HG03103 (cell line): ENCODE data around the gene TCF19.

Source experiments
- ATAC-seq: cut with Tn5 transposase; IDR thresholded peaks from one replicate; pipeline ENCODE4 v1.9.1; 2021; ENCODE audit warnings: low read depth; ENCODE audit not compliant: unreplicated experiment

TCF19 gene

DNA sequence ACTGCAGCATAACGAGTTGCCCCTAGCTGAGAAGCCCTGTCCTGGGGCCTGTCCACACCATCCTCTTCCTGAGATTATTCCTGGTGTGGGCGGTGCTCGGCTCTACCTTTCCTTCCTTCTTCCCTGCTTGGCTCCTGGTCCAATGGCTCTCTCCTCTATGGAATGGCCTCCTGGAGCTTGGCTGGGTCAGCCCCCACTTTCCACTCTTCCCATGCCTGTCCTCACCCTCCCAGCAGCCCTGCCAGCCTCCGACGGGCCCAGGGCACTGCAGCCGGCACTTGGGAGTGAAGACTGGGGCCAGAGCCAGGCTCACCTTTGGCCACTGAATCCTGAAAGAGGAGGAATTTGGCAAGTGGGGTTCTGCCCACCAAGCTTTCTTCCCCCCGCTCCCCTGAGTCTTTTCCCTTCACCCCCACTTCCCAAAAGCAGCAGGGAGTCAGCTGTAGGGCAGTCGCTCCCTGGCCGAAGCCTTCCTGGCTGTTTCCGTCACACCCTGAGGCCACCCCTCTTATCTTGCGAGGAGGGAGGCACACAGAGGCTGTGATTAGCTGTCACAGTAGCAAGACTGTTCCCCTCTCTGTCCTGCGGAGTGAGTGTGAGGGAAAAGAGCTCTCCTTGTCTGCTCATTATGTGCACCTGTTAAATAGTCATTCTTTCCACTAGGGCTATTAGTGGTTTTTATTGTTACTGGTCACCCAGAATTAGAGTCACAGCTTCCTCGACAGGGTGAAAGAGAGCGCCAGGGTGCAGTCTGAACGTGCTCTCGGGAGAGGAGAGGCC, 31.8 kb upstream of the TCF19 start:
- no peak for ATAC-seq

DNA sequence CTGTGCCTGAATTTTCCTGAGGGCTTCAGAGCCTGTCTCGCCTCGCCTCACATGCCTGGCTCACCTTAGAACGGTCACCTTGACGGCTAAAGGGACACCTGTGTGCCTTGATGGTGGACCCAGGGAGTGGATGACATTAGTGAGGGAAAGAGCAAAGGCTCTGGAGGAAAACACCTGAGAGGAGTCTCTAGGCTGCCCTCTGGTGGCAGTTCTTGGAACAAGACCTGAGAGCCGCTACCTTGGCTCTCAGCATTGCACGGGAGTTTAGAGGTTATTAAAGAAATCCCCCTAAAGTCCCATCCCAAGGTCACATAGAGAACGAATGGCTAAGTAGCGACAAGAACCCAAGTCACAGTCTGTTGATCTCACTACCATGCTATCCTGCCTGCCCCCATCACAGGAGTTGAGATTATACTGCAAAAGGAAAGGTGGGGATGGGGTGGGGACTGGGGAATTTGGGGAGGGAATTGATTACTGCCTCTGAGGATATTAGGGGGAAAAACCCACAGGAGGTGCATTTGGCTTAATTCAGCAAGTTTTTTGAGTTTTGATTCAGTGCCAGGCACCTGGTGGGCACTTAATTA, 30.2 kb upstream of the TCF19 start:
- ATAC-seq = no peak

DNA sequence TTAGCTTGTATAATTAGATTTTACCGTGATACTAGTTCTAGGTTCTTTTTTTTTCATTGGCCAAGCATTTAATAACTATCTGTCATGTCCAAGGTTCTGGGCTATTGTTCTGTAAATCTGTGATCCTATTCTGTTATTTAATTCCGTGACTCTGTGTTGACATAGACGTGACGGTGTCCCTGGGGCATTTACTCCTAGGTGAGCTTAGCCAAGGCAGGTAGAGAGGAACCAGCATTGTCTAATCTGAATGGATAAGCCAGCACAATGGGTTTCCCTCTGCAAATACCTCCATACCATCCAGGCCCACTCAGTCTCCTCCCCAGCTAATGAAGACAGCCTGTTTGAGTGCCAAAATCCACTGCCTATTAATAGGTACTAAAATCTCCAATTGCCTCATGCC, 29.3 kb upstream of the TCF19 start:
- no peak for ATAC-seq

DNA sequence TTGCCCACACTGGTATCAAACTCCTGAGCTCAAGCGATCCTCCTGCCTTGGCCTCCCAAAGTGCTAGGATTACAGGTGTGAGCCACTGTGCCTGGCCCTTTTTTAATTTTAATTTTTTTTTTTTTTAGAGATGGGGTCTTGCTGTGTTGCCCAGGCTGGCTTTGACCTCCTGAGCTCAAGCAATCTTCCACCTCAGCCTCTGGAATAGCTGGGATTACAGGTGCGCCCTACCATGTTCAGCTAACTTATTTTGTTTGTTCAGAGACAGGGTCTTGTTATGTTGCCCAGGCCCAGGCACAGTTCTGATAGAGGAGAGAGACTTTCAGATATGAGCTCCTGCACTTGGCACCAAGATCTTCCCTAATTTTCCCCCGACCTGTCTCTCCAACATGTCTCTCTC, 27.6 kb upstream of the TCF19 start:
- ATAC-seq = no peak

DNA sequence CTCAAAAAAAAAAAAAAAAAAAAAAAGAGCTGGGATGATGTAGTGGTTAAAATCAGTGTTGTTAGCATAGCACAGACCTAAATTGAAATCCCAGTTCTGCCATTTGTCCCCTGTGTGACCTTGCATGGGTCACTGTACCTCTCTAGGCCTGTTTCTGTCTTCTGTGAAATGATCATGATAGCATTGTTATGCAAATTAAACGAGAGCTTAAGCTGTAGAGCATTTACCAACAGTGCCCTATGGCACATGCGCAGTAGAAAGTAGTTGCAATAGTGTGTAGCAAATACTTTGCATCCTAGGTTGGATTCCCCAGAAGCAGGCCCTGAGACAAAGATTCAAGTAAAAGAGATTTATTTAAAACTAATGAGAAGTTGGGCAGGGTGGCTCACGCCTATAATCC, 26.8 kb upstream of the TCF19 start:
- no peak for ATAC-seq

DNA sequence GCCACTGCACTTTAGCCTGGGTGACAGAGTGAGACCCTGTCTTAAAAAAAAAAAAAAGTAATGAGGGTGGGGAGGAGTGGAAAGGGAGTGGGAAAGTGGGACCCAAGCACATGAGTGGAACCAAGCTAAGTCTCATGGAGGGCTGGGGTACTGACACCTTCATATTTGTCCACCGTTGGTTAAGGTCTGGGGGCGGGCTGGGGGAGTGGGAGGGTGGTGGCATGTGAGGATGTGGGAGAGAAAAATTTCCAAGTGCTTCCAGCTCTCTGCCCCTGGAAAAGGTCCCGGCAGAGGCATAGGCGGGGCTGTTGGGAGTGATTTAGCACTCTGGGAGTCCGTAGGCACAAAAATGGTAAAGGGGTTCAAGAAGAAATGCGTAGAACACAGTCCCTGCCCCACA, 25.6 kb upstream of the TCF19 start:
- no peak for ATAC-seq

DNA sequence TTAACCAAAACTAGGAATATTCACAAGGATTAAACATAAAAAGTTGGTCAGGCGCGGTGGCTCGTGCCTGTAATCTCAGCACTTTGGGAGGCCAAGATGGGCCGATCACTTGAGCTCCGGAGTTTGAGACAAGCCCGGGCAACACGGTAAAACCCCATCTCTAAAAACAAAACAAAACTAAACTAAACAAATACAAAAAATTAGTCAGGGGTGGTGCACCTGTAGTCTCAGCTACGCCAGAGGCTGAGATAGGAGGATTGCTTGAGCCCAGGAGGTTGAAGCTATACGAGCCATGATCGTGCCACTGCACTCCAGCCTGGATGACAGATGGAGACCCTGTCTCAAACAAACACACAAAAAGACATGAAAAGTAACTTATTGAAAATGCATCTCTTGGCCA, 22.7 kb upstream of the TCF19 start:
- ATAC-seq = no peak

DNA sequence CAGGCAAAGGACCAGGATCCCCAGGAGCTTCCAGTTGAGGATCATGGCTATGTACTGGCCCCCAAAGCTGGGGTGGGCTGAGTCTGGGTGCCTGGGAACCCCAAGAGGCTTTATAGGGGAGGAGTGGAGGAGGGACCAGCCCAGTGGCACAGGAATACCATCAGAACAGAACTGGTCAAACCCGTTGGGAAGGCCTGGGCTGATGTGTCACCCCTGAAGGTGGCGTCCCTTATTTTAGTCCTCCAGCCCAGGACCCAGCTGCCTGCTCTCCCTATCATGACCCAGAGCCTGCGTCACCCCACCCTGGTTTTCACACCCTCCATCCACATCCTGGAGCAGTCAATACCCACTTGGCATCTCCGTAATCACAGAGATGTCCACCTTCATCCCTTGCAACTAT, 19.4 kb upstream of the TCF19 start, which contains the start of gene PSORS1C2:
PSORS1C2 (minus strand) TSS at position 85 of the 400 bp plus-strand sequence; CDS start at position 45, 40 bp downstream.
- no peak for ATAC-seq

DNA sequence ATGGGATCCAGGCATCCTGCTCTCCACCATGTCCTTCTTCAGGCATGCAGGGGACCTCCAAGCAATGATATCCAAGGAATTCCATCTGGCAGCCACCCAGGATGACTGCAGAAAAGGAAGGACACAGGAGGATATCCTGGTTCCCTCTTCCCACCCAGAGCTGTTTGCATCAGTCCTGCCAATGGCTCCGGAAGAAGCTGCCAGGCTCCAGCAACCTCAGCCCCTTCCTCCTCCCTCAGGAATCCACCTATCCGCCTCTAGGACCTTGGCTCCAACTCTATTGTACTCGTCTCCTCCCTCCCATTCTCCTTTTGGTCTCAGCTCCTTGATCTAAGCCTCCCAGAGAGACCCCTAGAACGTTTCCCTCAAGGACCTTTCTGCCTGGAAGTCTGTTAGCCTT, 18.8 kb upstream of the TCF19 start:
- no peak for ATAC-seq

DNA sequence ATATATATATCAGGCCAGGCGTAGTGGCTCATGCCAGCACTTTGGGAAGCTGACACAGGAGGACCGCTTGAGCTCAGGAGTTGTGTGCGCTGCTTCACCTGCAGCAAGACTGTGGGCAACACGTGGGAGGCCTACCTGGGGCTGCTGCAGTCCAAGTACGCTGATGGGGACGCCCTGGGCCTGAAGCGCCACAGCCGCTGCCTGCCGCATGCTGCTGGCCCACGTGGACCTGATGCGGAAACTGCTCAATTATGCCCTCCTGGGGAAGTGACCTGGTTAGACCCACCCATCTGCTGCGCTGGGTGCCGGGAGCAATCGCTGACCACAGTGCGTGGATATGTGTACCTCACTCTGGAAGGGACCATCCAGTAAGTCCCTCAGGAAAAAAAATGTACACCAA, 17.7 kb upstream of the TCF19 start:
- ATAC-seq = no peak

DNA sequence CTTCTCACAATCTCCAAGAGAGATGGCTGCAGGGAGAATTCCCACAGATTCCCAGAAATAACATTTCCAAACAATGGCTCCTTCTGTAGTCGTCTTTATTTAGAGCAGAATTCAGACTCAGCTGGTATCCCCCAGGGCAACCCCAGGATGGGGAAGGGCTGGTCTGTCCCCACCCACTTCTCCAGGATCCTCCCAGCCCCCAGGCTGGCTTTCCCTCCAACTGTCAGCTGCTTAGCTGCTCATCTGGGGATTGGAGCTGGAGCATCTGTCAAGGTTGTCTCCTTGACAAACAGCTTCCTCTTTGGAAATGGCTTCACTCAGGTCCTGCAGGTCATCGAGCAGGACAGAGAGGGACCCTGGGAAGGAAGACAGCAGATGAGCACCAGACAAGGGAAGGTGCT, 16.0 kb upstream of the TCF19 start:
- ATAC-seq = no peak

DNA sequence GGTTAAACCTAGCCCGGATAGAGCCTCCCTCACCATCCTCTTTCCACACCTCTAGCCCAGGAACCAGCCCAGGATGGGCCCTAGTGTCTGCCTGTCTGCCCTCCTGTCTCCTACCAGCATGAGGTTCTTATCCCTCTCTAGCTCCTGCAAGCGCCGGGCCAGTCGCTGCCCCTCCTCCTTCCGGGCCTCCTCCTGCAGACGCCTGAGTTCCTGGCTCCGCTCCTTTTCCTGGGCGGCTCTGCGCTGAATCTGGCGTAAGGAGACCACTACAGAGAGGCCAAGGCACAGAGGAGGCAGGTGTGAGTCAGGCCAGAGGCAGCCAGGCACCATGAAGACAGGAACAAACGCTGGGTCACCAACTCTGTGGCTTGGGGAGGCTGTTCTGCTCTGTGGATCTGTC, 15.2 kb upstream of the TCF19 start:
- ATAC-seq = no peak

DNA sequence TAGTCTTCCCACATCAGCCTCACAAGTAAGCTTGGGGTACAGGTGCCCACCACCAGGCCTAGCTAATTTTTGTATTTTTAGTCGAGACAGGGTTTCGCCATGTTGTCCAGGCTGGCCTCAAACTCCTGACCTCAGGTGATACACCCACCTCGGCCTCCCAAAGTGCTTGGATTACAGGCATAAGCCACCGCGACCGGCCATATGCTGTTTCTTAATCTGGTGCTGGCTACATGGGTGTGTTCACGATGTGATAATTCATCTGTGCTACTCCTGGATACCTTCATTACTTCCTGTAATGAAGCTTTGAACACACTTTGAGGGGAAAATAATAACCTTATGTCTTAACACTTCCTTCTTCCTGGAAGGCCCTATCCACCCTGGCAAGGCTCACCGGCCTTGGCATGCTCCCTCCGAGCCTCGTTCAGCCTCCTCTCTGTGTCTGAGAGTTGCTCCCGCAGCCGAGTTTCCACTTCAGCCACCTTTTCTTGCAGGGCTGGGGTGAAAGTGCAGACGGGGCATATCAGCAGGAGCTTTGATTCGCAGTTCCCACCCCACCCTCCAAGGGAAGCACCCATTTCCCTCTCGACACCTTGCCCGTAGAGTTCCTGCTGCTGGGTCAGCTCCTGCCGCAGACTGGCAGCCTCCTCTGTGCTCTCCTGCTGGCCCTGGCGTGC, 14.0 kb upstream of the TCF19 start:
- ATAC-seq = no peak

DNA sequence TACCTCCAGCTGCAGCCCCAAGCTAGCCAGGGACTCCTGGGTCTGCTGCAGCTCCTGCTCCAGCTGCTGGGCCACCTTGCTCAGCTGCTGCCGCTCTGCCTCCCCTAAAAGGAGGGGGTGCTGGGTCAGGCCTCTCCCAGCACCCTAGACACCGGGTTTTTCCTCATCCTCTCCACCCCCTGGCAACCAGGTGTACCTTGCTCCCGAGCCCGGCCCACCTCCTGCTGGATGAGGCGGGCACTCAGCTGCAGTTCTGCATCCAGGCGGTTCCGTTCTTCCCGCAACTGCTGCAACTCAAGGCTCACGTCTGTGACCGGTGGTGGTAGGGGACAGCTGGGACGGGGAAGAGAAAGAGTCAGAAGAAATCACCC, 13.4 kb upstream of the TCF19 start:
- ATAC-seq = no peak

DNA sequence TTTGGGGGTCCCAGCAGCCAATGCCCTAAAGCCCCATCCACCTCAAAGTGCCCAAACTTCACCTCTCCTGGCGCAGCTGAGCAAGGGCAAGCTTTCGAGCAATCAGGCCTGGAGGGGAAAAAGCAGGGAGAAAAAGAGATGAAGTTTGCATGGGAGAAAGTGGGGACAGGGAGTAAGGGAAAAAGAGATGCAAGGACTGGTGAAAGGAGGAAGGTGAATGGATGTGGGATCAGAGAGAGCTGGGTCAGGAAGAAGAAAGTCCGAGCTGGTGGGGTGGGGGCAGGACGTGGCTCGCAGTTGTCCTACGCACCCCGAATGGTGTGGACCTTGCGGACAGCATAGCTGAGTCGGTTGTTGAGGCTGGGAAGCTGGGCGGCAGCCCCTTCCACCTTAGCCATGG, 13.0 kb upstream of the TCF19 start:
- no peak for ATAC-seq

DNA sequence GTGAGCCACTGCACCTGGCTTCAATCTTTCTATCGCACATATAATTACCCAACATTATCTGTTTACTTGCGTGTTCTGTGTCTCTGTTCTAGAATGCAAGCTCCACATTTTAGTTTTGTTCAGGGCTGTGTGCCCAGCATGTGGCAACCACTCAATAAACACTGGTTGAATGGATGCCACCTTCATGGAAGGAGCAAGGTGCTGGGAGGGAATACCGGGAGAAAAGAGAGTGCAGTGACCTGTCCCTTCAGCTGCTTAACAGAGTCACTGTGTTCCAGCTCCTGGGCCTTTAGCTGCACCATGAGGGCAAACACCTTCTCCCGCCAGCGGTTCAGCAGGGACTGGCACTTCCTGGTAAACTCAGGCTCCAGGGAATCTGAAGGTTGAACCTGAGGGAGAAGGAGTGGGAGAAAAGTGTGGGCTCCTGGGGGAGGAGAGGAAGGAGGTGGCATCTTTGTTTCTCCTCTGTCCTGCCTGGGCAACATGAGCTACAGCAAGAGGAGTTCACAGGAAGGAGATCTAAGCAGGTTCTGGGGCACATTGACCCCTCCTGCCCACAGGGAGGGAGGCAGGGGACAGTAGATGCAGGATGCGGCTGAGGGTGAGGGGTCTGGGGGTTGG, 8.5 kb upstream of the TCF19 start:
- ATAC-seq = no peak

DNA sequence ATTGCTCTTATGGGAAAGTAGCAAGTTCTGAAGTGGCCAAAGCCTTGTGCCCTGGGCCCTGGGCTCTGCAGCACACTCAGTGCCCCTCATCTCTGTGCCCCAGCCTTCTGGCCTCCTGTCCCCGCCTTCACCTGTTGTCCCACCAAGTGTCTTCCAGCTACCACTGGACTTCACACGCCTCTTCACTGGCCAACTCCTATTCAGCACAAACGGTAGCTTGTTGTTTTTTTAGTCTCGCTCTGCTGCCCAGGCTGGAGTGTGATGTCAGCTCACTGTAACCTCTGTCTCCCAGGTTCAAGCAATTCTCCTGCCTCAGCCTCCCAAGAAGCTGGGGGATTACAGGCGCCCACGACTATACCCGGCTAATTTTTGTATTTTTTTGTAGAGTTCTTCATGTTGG, 5.6 kb upstream of the TCF19 start:
- no peak for ATAC-seq

DNA sequence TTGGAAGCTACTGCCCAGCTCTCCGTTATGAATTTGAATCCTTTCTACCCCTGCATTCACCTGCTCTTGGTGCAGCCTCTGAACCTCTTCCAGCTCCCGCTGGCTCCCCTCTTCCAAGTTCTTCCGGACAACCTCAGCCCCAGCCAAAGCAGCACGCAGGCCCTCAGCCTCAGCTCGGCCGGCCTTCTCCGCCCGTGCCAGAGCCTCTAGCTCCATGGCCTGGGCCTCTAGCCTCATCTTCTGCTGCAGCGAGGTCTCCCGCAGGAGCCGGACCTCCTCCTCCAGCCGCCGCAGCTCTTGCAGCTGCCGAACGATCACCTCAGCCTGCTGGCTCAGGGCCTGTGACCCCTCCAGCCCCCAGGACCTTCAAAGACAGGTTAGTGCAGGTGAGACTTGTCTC, 4.0 kb upstream of the TCF19 start:
- no peak for ATAC-seq

DNA sequence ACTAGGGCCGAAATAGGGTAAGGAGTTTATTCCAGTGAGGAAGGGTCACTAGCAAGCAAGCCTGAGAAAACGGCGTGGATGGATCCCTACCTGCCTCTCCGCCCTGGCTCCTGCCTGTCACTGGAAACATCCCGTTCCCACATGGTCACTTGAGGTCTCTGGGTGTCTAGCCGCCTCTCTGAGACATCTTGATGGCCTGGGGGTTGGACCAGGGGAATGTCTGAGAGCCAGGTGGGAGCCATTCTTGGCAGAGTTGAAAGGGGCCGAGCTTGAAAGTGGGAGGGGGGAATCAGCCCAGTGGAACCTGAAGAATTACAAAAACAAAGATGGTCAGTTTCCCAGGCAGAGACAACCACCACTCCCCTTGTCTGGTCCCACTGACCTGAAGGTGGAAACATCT, 1.7 kb upstream of the TCF19 start:
- no peak for ATAC-seq

DNA sequence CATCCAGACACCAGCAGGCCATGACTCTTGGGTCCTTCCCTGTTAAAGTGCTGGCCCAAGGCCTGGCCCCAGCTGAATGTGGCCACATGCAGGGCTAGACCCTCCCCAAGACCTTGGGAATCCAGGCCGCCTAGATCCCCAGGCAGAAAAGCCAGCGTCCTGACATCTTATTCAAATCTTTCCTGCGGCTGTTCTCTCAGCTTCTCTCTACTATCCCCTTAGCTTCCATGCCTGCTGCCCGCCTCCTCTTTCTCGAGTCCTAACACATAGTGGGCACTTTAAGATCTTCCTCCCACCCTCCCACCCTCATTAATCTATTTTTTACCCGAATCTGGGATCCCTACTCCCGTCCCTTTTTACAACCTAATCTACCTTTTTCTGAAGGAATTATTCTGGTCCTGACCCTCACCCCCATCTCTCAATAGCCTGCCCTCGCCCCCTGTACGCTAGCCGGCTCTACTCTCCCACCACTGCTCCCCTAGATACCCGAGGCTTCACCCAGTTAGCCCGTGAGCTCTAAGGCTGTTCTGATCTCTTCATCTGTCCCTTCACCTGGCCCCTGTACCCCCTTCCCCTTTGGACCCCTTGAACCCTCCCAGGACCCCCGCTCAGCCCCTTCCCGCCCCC, 763 bp upstream of the TCF19 start, which contains the start of gene CCHCR1:
CCHCR1 (minus strand) TSS at position 290 of the 627 bp plus-strand sequence; CDS start at position 88, 202 bp downstream.
- ATAC-seq = no peak
